Muscle of leg (tissue), 16 donors: ENCODE measurements around the gene LCE7A. TPM values are rescaled to one million over a fixed set of nuclear protein-coding genes. Genes with fewer than 3 reads are reported as not detected.

Experiments
- DNase-seq: peaks from one replicate; pipeline ENCODE4 v3.0.0; 2013
- H3K27ac ChIP-seq: one replicate; pipeline ENCODE4 v1.5.1; 2013; ENCODE audit warnings: mild to moderate bottlenecking, low read length, control low read depth
- H3K27me3 ChIP-seq: one replicate; pipeline ENCODE4 v1.6.1; 2013; ENCODE audit warnings: low read length; ENCODE audit not compliant: control insufficient read depth, insufficient read depth
- H3K36me3 ChIP-seq: one replicate; pipeline ENCODE4 v1.6.1; 2013; ENCODE audit warnings: low read length; ENCODE audit not compliant: control insufficient read depth, insufficient read depth
- H3K4me1 ChIP-seq: one replicate; pipeline ENCODE4 v1.6.1; 2013; ENCODE audit warnings: low read length; ENCODE audit not compliant: control insufficient read depth, insufficient read depth
- H3K4me3 ChIP-seq: one replicate; pipeline ENCODE4 v1.5.1; 2013; ENCODE audit warnings: low read length, control low read depth
- H3K9me3 ChIP-seq: replicated peaks from 2 replicates; pipeline ENCODE4 v1.6.1; 2013; ENCODE audit warnings: low read depth, low read length; ENCODE audit not compliant: control insufficient read depth
- WGBS: methylation state at CpG from one replicate; pipeline ENCODE4 v1.1.5; 2013; ENCODE audit warnings: missing lambda C conversion rate; ENCODE audit not compliant: insufficient coverage; 5-methylcytosine and 5-hydroxymethylcytosine counted together
- long read RNA-seq, 11 donors: transcript quantifications; one replicate each; lab custom pipeline, GENCODE V29; 2026
- polyA plus RNA-seq, 8 donors: library from polyadenylated mRNA; unstranded; fragments of 120-200 nt; gene quantifications; one replicate each; pipeline versions ENCODE4 v1.2.1 to v1.2.3, GENCODE V29; 2013; ENCODE audit warnings: inconsistent platforms in 1 of 8, low replicate concordance in 1 of 8; ENCODE audit not compliant: insufficient read length in 8 of 8, insufficient read depth in 1 of 8
- total RNA-seq: library from RNA; stranded (reverse); fragments of 120-200 nt; gene quantifications from one replicate; pipeline ENCODE4 v1.2.4, GENCODE V29; 2013

The LCE7A gene
- total RNA-seq (not detected), polyA plus RNA-seq (not detected)
- long read RNA-seq, donor 1, result 0 reads
- long read RNA-seq, donor 2, result 0 reads
- long read RNA-seq, donor 3, result 0 reads
- long read RNA-seq, donor 4, result 0 reads
- long read RNA-seq, donor 5, result 0 reads
- long read RNA-seq, donor 6, result 0 reads
- long read RNA-seq, donor 7, result 0 reads
- long read RNA-seq, donor 8, result 0 reads
- long read RNA-seq, donor 9, result 0 reads
- long read RNA-seq, donor 10, result 0 reads
- long read RNA-seq, donor 11, result 0 reads

GRCh38 chr1:152859696-152860095 is at the start of gene LCE7A:
TSS of gene LCE7A (plus strand) at chr1:152859996. CDS start at chr1:152860698, 702 bp downstream.
- WGBS, result 90% methylated on average over 3 of the region's 3 CpGs
- no peak within 1 kb of the TSS for H3K27ac ChIP-seq
- H3K9me3 ChIP-seq, result no peaks in the 10 kb centered on the region
- H3K4me3 ChIP-seq, result no peak within 1 kb of the TSS
- H3K27me3 ChIP-seq, result no peaks in the 10 kb centered on the region
- no peaks in the 10 kb centered on the region for H3K4me1 ChIP-seq
- H3K36me3 ChIP-seq, result no peaks in the 10 kb centered on the region
- DNase-seq, result no peak

- no peak for DNase-seq
Observed at GRCh38 chr1:152811050-152811449, 48.7 kb upstream of the LCE7A start.

GRCh38 chr1:152811671-152812070 is 48.1 kb upstream of the LCE7A start, which contains the start of gene LCE1B:
TSS of gene LCE1B (plus strand) at chr1:152811971. CDS start at chr1:152812447, 476 bp downstream.
- H3K4me1 ChIP-seq, result no peaks in the 10 kb centered on the region
- no peak within 1 kb of the TSS for H3K27ac ChIP-seq
- DNase-seq, result no peak
- no peaks in the 10 kb centered on the region for H3K27me3 ChIP-seq
- no peaks in the 10 kb centered on the region for H3K9me3 ChIP-seq
- no CpG with 5 or more reads among the region's 2 CpGs for WGBS
- no peaks in the 10 kb centered on the region for H3K36me3 ChIP-seq
- no peak within 1 kb of the TSS for H3K4me3 ChIP-seq

More at GRCh38 chr1:152811050-152811449, 48.7 kb upstream of the LCE7A start:
- H3K36me3 ChIP-seq, result no peaks in the 10 kb centered on the region
- no peaks in the 10 kb centered on the region for H3K4me1 ChIP-seq
- 75% methylated on average over 2 of the region's 2 CpGs for WGBS
- H3K9me3 ChIP-seq, result no peaks in the 10 kb centered on the region
- no peaks in the 10 kb centered on the region for H3K27me3 ChIP-seq
- no peak overlapping the region for H3K27ac ChIP-seq
- no peak overlapping the region for H3K4me3 ChIP-seq

GRCh38 chr1:152817309-152817708 is 42.5 kb upstream of the LCE7A start:
- WGBS, result 80% methylated on average over 4 of the region's 6 CpGs
- Histone ChIP-seq H3K4me3 (no peak overlapping the region), H3K36me3 (no peaks in the 10 kb centered on the region), H3K27me3 (no peaks in the 10 kb centered on the region), H3K4me1 (no peaks in the 10 kb centered on the region), H3K9me3 (no peaks in the 10 kb centered on the region), H3K27ac (no peak overlapping the region)
- no peak for DNase-seq

- H3K36me3 ChIP-seq, result no peaks in the 10 kb centered on the region
- peaks cover 2% of the 10 kb centered on the region for H3K27me3 ChIP-seq
- H3K4me3 ChIP-seq, result no peak overlapping the region
- H3K27ac ChIP-seq, result no peak overlapping the region
- no peaks in the 10 kb centered on the region for H3K4me1 ChIP-seq
- no peak for DNase-seq
- no peaks in the 10 kb centered on the region for H3K9me3 ChIP-seq
- no CpG with 5 or more reads among the region's 5 CpGs for whole genome bisulfite sequencing
Observed at GRCh38 chr1:152823294-152823693, 36.5 kb upstream of the LCE7A start.

- Histone ChIP-seq H3K27ac (no peak overlapping the region), H3K4me3 (no peak overlapping the region), H3K36me3 (no peaks in the 10 kb centered on the region), H3K9me3 (no peaks in the 10 kb centered on the region), H3K4me1 (no peaks in the 10 kb centered on the region), H3K27me3 (peaks cover 2% of the 10 kb centered on the region)
- DNase-seq, result no peak
Observed at GRCh38 chr1:152824964-152825363, 34.8 kb upstream of the LCE7A start.

- no peak for DNase-seq
- WGBS, result 75% methylated on average over 2 of the region's 2 CpGs
Observed at GRCh38 chr1:152827173-152827572, 32.6 kb upstream of the LCE7A start, which contains the start of gene LCE1A. TSS of gene LCE1A (plus strand) at chr1:152827473. CDS start at chr1:152827473, 0 bp downstream.

GRCh38 chr1:152836870-152837269 is 22.9 kb upstream of the LCE7A start:
- WGBS, result no CpG with 5 or more reads among the region's 2 CpGs
- Histone ChIP-seq H3K4me3 (no peak overlapping the region), H3K36me3 (no peaks in the 10 kb centered on the region), H3K27ac (no peak overlapping the region), H3K9me3 (no peaks in the 10 kb centered on the region), H3K4me1 (no peaks in the 10 kb centered on the region), H3K27me3 (no peaks in the 10 kb centered on the region)
- DNase-seq, result no peak

More at GRCh38 chr1:152827173-152827572, 32.6 kb upstream of the LCE7A start, which contains the start of gene LCE1A:
- Histone ChIP-seq H3K9me3 (no peaks in the 10 kb centered on the region), H3K4me1 (no peaks in the 10 kb centered on the region), H3K36me3 (no peaks in the 10 kb centered on the region), H3K27ac (no peak within 1 kb of the TSS), H3K27me3 (peaks cover 2% of the 10 kb centered on the region), H3K4me3 (no peak within 1 kb of the TSS)

- Histone ChIP-seq H3K27ac (no peak within 1 kb of the TSS), H3K27me3 (no peaks in the 10 kb centered on the region), H3K4me1 (no peaks in the 10 kb centered on the region), H3K36me3 (no peaks in the 10 kb centered on the region), H3K9me3 (no peaks in the 10 kb centered on the region), H3K4me3 (no peak within 1 kb of the TSS)
- no peak for DNase-seq
- 62% methylated on average over 2 of the region's 3 CpGs for WGBS
Observed at GRCh38 chr1:152842556-152842955, 17.2 kb upstream of the LCE7A start, which contains the start of gene LCE6A. TSS of gene LCE6A (plus strand) at chr1:152842856. CDS start at chr1:152843521, 665 bp downstream.

GRCh38 chr1:152855661-152856060 is 4.1 kb upstream of the LCE7A start:
- no peaks in the 10 kb centered on the region for H3K4me1 ChIP-seq
- no peak overlapping the region for H3K27ac ChIP-seq
- WGBS, result 48% methylated on average over 2 of the region's 2 CpGs
- no peaks in the 10 kb centered on the region for H3K9me3 ChIP-seq
- H3K27me3 ChIP-seq, result no peaks in the 10 kb centered on the region
- H3K4me3 ChIP-seq, result no peak overlapping the region
- no peak for DNase-seq
- H3K36me3 ChIP-seq, result no peaks in the 10 kb centered on the region
